DMS153 treated with DMSO at 0.1 percent for 48 hours (cell line): Measurements from ENCODE around the gene IGSF21.
"Not testable (repeated sequence)": the region's sequence is repeated elsewhere in the genome, so short reads cannot be mapped to it uniquely, and the experiment has no call there.

Experiments
- DNase-seq: peaks from one replicate; lab custom pipeline; 2025; ENCODE audit not compliant: unreplicated experiment; lab: John Stamatoyannopoulos, UW

IGSF21 gene

DNA sequence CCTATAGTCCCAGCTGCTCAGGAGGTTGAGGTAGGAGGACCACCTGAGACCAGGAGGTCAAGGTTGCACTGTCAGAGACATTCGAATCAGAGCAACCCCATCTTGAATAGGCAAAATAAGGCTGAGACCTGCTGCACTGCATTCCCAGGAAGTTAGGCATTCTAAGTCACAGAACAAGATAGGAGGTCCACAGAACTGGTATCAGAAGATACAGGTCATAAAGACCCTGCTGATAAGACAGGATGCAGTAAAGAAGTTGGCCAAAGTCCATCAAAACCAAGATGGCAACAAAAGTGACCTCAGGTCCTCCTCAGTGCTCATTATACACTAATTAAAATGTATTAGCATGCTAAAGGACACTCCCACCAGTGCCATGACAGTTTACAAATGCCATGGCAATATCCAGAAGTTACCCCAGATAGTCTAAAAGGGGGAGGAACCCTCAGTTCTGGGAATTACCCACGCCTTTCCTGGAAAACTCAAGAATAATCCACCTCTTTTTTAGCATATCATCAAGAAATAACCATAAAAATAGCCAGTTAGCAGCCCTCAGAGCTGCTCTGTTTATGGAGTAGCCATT, 307.9 kb downstream of the IGSF21 start:
- no peak for DNase-seq

DNA sequence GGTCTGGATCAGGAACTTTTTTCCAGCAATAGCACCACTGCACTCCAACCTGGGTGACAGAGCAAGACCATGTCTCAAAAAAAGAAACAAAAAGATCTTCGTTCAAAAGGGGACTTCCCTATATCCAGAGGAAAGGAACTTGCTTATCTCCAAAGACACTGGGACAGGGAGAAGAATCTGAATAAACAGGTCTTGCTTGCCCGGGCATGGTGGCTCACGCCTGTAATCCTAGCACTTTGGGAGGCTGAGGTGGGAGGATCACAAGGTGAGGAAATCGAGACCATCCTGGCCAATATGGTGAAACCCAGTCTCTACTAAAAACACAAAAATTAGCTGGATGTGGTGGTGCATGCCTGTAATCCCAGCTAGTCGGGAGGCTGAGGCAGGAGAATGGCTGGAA, 308.5 kb downstream of the IGSF21 start:
- not testable (repeated sequence) for DNase-seq

DNA sequence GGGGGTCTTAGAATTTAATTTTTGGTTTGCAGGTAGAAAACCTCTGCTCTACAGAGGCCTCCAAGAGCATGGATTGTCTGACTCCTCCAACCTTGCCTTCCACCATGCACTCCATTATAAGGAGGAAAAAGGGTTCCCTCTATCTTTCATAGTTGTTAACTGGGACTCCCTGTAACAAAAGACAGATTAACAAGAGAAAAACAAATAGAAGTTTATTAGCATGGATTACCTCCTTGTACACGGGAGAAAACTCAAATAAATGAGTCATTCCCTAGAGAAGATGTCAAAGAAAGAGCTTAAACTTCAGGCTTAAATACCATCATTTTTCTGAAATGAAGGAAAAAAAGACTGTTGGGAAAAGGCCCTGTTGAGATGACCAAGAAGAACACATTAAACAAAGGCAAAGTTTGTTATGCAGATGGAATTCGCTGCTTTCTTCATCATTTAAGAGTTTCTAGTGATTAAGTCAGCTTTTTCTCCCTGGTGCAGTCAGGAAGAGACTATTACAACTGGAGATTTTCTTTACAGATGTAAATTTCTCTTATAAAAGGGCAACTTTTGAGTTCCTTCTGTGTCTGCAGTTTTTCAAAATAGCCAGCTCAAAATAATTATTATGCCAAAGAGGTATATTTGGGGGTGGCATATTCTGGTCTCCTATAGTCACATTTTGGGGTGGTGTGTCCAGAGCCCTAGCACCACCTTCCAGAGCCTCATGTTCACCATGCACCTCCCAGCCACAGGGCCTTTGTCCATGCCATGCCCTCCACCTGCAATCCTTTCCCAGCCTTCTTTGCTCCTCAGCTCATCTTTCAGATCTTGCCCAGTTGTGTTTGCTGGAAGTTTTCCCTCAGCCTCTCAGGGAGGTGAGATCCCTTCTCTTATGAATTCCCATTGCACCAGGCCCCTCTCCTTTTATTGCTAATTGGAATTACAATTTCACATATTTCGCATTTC, 310.0 kb downstream of the IGSF21 start:
- DNase-seq = no peak

DNA sequence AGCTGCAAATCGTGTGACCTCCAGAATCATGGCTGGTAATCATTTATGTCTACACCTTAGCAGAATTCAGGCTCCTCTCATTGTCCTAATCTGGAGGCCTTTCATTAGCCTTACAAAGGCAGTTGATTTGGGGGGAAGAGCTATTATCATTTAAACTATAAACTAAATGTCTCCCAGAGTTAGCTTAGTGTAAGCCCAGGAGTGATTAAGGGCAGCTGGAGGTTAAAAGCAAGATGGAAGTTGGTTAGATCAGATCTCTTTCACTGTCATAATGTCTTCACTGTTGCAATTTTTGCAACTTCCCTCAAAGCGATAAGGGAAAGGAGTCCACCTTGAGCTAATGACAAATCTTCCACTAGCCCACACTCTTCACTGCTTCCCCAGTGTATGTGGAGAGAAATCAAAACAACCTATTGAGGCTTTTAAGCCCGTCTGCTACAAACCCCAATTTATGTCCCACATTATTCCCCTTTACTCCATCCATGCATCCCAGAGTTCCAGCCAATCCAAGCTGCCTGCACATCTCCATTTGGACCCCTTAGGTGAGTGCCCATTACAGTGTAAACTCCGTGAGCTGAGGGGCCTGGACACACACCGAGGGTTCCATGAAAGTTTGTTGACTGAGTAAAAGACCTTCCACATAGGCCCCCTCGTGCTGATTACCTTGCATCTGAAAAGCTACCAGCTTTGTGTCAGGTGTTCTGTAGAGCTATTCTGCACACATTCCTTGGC, 311.7 kb downstream of the IGSF21 start:
- DNase-seq = no peak

DNA sequence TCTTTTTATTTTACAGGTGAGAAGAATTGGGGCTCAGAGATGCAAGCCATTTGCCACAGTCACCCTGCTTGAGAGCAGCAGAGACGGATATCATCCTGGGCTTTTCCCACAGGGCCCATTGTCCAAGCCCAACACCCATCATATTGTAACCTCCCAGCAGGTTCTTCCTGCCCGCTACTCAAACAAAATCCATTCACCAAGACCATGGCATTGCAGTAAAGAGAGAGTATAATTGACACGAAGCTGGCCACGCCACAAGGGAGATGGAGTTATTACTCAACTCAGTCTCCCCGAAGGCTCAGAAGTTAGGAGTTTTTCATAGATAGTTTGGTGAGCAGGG, 312.2 kb downstream of the IGSF21 start:
- DNase-seq = no peak

DNA sequence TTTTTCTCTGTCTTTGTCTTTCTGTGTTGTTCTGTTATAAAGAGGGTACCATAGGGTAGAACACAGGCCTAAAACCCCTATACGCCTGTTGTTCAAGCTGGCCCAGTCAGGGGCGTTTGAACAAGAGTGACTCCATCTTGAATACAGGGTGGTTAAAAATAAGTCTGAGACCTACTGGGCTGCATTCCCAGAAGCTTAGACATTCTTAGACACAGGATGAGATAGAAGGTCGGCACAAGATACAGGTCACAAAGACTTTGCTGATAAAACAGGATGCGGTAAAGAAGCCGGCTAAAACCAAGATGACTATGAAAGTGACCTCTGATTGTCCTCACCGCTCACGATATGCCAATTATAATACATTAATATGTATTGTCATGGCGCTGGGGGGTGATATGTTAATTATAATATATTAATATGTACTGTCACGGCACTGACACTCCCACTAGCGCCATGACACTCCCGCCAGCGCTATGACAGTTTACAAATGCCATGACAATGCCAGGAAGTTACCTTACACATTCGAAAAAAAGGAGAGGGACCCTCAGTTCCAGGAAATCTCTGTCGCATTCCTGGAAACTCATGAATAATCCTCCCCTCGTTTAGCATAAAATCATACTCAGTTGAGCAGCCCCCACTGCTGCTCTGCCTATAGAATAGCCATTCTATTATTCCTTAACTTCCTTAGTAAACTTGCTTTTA, 314.6 kb downstream of the IGSF21 start:
- no peak for DNase-seq

DNA sequence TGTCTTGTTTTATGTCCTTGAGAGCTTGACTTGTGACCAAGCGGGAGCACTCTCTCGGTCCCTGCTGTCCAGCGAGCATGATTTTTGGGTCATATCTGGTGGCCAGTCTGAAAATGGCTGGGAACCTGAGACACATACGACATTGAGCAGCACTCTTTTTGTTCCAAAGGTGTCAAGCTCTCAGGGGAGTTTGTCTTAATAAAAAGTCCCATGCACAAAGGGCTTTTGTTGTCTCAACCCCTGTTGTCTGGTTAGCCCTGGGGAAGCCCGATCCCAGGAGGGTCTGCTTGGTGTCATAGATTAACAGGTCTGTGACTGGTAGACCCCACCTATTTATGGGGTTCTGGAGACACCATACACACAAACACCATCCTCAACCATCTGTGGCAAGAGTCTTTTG, 315.4 kb downstream of the IGSF21 start:
- DNase-seq = no peak

DNA sequence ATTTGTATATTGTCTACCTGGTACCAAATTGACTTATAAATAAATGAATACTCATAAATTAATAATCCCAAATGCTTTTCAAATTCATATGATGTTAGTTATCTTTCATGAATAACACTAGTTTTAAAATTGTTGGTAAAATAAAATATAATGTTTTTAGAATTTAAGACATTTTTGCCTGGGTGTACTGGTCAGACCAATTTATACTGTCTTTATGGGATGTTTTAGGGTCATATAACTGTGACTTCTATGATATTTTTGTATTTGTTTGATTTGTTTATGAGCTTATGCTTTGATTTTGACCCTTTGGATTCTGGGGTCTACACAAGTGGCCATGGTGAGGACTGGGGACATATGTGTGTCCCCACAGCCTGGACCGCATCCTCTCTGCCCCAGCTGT, 319.0 kb downstream of the IGSF21 start:
- DNase-seq = no peak
